DMS53 treated with DMSO at 0.1 percent for 48 hours (cell line): ENCODE data around the gene SRPK3.

Experiments used
- DNase-seq: peaks from one replicate; lab custom pipeline; 2025; ENCODE audit not compliant: unreplicated experiment; lab: John Stamatoyannopoulos, UW

The SRPK3 gene

GRCh38 chrX:153828723-153829548 lies 48.1 kb downstream of the SRPK3 start:
- DNase-seq, result no peak

GRCh38 chrX:153829549-153829798 lies 48.6 kb downstream of the SRPK3 start:
- DNase-seq, result no peak

GRCh38 chrX:153829799-153830639 lies 49.2 kb downstream of the SRPK3 start, which contains the start of gene PDZD4:
Gene PDZD4, minus strand, starts transcription at chrX:153830544. Its CDS starts 246 bp downstream, at chrX:153830298.
- DNase-seq, result no peak

- no peak for DNase-seq
Measured at GRCh38 chrX:153830640-153831428, 50.0 kb downstream of the SRPK3 start.

GRCh38 chrX:153831429-153832150 lies 50.7 kb downstream of the SRPK3 start:
- no peak for DNase-seq

DNA sequence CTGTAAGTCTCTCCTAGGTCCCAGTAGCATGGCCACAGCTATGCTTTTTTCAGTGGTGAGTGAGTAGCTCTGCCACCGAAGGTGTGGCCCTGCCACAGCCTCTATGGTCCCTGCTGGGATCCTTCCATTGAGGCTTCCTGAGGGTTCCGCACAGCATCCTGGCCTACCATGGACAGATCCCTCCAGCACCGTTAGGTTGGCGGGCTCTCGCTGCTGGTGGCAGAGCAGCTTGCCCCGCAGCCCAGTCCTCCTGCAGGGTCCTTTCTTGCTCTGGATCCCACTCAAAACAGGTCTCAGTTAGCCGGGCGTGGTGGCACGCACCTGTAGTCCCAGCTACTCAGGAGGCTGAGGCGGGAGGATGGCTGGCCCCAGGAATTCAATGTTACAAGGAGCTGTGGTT lies 51.9 kb downstream of the SRPK3 start:
- no peak for DNase-seq
